Neuronal stem cell (in vitro differentiated cells): ENCODE data around the gene MT1X.

Experiments used
- DNase-seq: peaks from one replicate; pipeline ENCODE4 v3.0.0-alpha.2; 2013; ENCODE audit warnings: low spot score
- H2AFZ ChIP-seq: one replicate; pipeline ENCODE4 v1.6.1; 2013; ENCODE audit warnings: mild to moderate bottlenecking, low read length, inconsistent platforms
- H2AK5ac ChIP-seq: 2 replicates; pipeline ENCODE4 v1.6.1; 2013; ENCODE audit warnings: low read depth, mild to moderate bottlenecking, inconsistent platforms, low read length, moderate library complexity, mixed read lengths
- H2BK120ac ChIP-seq: 2 replicates; pipeline ENCODE4 v1.6.1; 2013; ENCODE audit warnings: low read depth, mild to moderate bottlenecking, inconsistent platforms, low read length, moderate library complexity, mixed read lengths
- H2BK12ac ChIP-seq: one replicate; pipeline ENCODE4 v1.6.1; 2013; ENCODE audit warnings: low read length, inconsistent platforms
- H2BK15ac ChIP-seq: 2 replicates; pipeline ENCODE4 v1.6.1; 2013; ENCODE audit warnings: mild to moderate bottlenecking, low read length, inconsistent platforms, mixed read lengths
- H2BK5ac ChIP-seq: one replicate; pipeline ENCODE4 v1.6.1; 2013; ENCODE audit warnings: inconsistent platforms, mild to moderate bottlenecking, low read length, moderate library complexity
- H3K14ac ChIP-seq: one replicate; pipeline ENCODE4 v1.6.1; 2013; ENCODE audit warnings: low read length, inconsistent platforms
- H3K18ac ChIP-seq: 2 replicates; pipeline ENCODE4 v1.6.1; 2013; ENCODE audit warnings: low read length, inconsistent platforms
- H3K23ac ChIP-seq: 2 replicates; pipeline ENCODE4 v1.6.1; 2013; ENCODE audit warnings: low read depth, mild to moderate bottlenecking, mixed read lengths, low read length, inconsistent platforms; ENCODE audit not compliant: poor library complexity
- H3K27ac ChIP-seq: replicated peaks from 3 replicates; pipeline ENCODE4 v1.5.1; 2013; ENCODE audit warnings: low read length, inconsistent platforms
- H3K27me3 ChIP-seq, 3 experiments: 2 replicates each; pipeline ENCODE4 v1.6.1; 2013; ENCODE audit warnings: low read length in 3 of 3, mild to moderate bottlenecking in 2 of 3, inconsistent platforms in 1 of 3, low read depth in 1 of 3, mixed read lengths in 1 of 3, moderate library complexity in 1 of 3; ENCODE audit not compliant: control insufficient read depth in 3 of 3, insufficient read depth in 3 of 3
- H3K36me3 ChIP-seq, 2 donors: replicated peaks in 1 of 2; 2 replicates each; pipeline ENCODE4 v1.6.1; 2013; ENCODE audit warnings: low read length in 2 of 2; ENCODE audit not compliant: control insufficient read depth in 2 of 2, insufficient read depth in 2 of 2
- H3K4ac ChIP-seq: 2 replicates; pipeline ENCODE4 v1.6.1; 2013; ENCODE audit warnings: inconsistent platforms, mild to moderate bottlenecking, low read length, moderate library complexity
- H3K4me1 ChIP-seq, 2 donors: 1 replicate in 1 of 2; 2 replicates in 1 of 2; pipeline ENCODE4 v1.6.1; 2013; ENCODE audit warnings: low read length in 2 of 2, low read depth in 1 of 2; ENCODE audit not compliant: control insufficient read depth in 2 of 2, insufficient read depth in 1 of 2
- H3K4me2 ChIP-seq: one replicate; pipeline ENCODE4 v1.6.1; 2013; ENCODE audit warnings: mild to moderate bottlenecking, low read length, inconsistent platforms; ENCODE audit not compliant: insufficient read depth, poor library complexity, severe bottlenecking
- H3K4me3 ChIP-seq, 2 donors: 2 replicates each; pipeline ENCODE4 v1.5.1; 2013; ENCODE audit warnings: low read length in 2 of 2, mild to moderate bottlenecking in 2 of 2, inconsistent platforms in 1 of 2, moderate library complexity in 1 of 2
- H3K79me1 ChIP-seq: one replicate; pipeline ENCODE4 v1.6.1; 2013; ENCODE audit warnings: low read depth, mild to moderate bottlenecking, inconsistent platforms, low read length, moderate library complexity
- H3K9ac ChIP-seq: one replicate; pipeline ENCODE4 v1.6.1; 2013; ENCODE audit warnings: mild to moderate bottlenecking, low read depth, low read length, inconsistent platforms; ENCODE audit not compliant: poor library complexity
- H3K9me3 ChIP-seq, 2 donors: replicated peaks in 1 of 2; 2 replicates each; pipeline versions ENCODE3 to v1.6.1; 2013; ENCODE audit warnings: low read length in 2 of 2, mild to moderate bottlenecking in 2 of 2, inconsistent platforms in 1 of 2, low read depth in 1 of 2, mixed read lengths in 1 of 2, moderate library complexity in 1 of 2; ENCODE audit not compliant: control insufficient read depth in 2 of 2, insufficient read depth in 1 of 2
- H4K8ac ChIP-seq: one replicate; pipeline ENCODE4 v1.6.1; 2013; ENCODE audit warnings: low read depth, mild to moderate bottlenecking, inconsistent platforms, low read length, moderate library complexity
- H4K91ac ChIP-seq: one replicate; pipeline ENCODE4 v1.6.1; 2013; ENCODE audit warnings: low read length, low read depth, mild to moderate bottlenecking, inconsistent platforms; ENCODE audit not compliant: poor library complexity
- WGBS, 2 donors: extraction: QIAGEN DNeasy Blood & Tissue Kit; methylation state at CpG; one replicate each; pipeline ENCODE4 v1.1.7; 2013; ENCODE audit warnings: missing lambda C conversion rate in 2 of 2, mixed read lengths in 1 of 2; ENCODE audit not compliant: insufficient read length in 2 of 2, insufficient replicate concordance in 1 of 2; ENCODE audit errors: extremely low coverage in 2 of 2; 5-methylcytosine and 5-hydroxymethylcytosine counted together

Gene MT1X

GRCh38 chr16:56634715-56635440 is 47.4 kb upstream of the MT1X start:
- Histone ChIP-seq H4K8ac (no peak overlapping the region), H3K23ac (no peak overlapping the region), H3K36me3 (no peaks in the 10 kb centered on the region), H2BK120ac (no peak overlapping the region), H3K18ac (no peak overlapping the region), H3K27ac (no peak overlapping the region), H3K4me1 (peaks cover 1 to 3% of the 10 kb centered on the region in 2 donors), H3K79me1 (no peaks in the 10 kb centered on the region), H3K4me2 (no peak overlapping the region), H2AFZ (peak overlapping the region; percentile 47), H3K9ac (no peak overlapping the region), H3K4ac (no peak overlapping the region), H3K14ac (no peak overlapping the region), H2BK12ac (no peak overlapping the region), H2BK15ac (no peak overlapping the region), H3K27me3 (peaks cover 64 to 100% (median 100%) of the 10 kb centered on the region in 3 experiments), H3K4me3 (peak overlapping the region in 1 of 2 donors; percentile 30), H4K91ac (no peak overlapping the region), H2AK5ac (peak overlapping the region; percentile 3), H2BK5ac (no peak overlapping the region), H3K9me3 (no peaks in the 10 kb centered on the region)
- no CpG with 5 or more reads among the region's 47 CpGs for WGBS, 2 donors
- no peak for DNase-seq

- Histone ChIP-seq H2AFZ (peak overlapping the region; percentile 47), H2BK120ac (no peak overlapping the region), H3K36me3 (no peaks in the 10 kb centered on the region), H4K91ac (no peak overlapping the region), H3K27me3 (peaks cover 61 to 100% (median 99%) of the 10 kb centered on the region in 3 experiments), H3K23ac (no peak overlapping the region), H3K79me1 (no peaks in the 10 kb centered on the region), H3K4me3 (no peak overlapping the region), H2BK5ac (no peak overlapping the region), H2BK15ac (no peak overlapping the region), H3K14ac (no peak overlapping the region), H2AK5ac (peak overlapping the region; percentile 3), H3K4me2 (no peak overlapping the region), H3K9me3 (no peaks in the 10 kb centered on the region), H3K9ac (no peak overlapping the region), H3K4ac (no peak overlapping the region), H3K18ac (peak overlapping the region; percentile 49), H3K27ac (no peak overlapping the region), H4K8ac (no peak overlapping the region), H2BK12ac (no peak overlapping the region), H3K4me1 (peaks cover 1 to 3% of the 10 kb centered on the region in 2 donors)
- no peak for DNase-seq
- WGBS, 2 donors: no CpG with 5 or more reads among the region's 40 CpGs
Measured at GRCh38 chr16:56635441-56635967, 46.8 kb upstream of the MT1X start.

- Histone ChIP-seq H3K9ac (no peak overlapping the region), H3K4me1 (peaks cover 1 to 3% of the 10 kb centered on the region in 2 donors), H4K8ac (no peak overlapping the region), H3K23ac (peak overlapping the region; percentile 17), H3K36me3 (no peaks in the 10 kb centered on the region), H3K4ac (no peak overlapping the region), H2AK5ac (no peak overlapping the region), H3K4me3 (no peak overlapping the region), H3K4me2 (no peak overlapping the region), H2AFZ (no peak overlapping the region), H3K18ac (no peak overlapping the region), H2BK12ac (no peak overlapping the region), H2BK120ac (no peak overlapping the region), H4K91ac (no peak overlapping the region), H3K27ac (no peak overlapping the region), H3K14ac (no peak overlapping the region), H2BK15ac (no peak overlapping the region), H2BK5ac (no peak overlapping the region), H3K9me3 (no peaks in the 10 kb centered on the region), H3K79me1 (no peaks in the 10 kb centered on the region), H3K27me3 (peaks cover 59 to 100% (median 98%) of the 10 kb centered on the region in 3 experiments)
- no CpG with 5 or more reads among the region's 9 CpGs for WGBS, 2 donors
- DNase-seq: no peak
Measured at GRCh38 chr16:56636616-56637413, 45.5 kb upstream of the MT1X start.
